Esophagus squamous epithelium (tissue), 4 donors: ENCODE results near the gene CCZ1B.
"Not testable (repeated sequence)": the region's sequence is repeated elsewhere in the genome, so short reads cannot be mapped to it uniquely, and the experiment has no call there.

Experiments used
- POLR2A ChIP-seq, 4 donors: fragments of 450-650 bp; IDR thresholded peaks; one replicate each; pipeline ENCODE4 v1.6.1; 2017; ENCODE audit warnings: antibody characterized with exemption in 4 of 4, mild to moderate bottlenecking in 4 of 4, moderate library complexity in 3 of 4
- TF ChIP-seq, protein P1 (sequence below), 6 experiments: fragments of 450-650 bp in 4 of 6; fragments of 200-600 bp in 2 of 6; sonication (generic) in 2 of 6; IDR thresholded peaks; one replicate each; pipeline ENCODE4 v1.5.1; 2016 to 2019; ENCODE audit warnings: antibody characterized with exemption in 6 of 6, mild to moderate bottlenecking in 4 of 6, moderate library complexity in 4 of 6

DNA sequence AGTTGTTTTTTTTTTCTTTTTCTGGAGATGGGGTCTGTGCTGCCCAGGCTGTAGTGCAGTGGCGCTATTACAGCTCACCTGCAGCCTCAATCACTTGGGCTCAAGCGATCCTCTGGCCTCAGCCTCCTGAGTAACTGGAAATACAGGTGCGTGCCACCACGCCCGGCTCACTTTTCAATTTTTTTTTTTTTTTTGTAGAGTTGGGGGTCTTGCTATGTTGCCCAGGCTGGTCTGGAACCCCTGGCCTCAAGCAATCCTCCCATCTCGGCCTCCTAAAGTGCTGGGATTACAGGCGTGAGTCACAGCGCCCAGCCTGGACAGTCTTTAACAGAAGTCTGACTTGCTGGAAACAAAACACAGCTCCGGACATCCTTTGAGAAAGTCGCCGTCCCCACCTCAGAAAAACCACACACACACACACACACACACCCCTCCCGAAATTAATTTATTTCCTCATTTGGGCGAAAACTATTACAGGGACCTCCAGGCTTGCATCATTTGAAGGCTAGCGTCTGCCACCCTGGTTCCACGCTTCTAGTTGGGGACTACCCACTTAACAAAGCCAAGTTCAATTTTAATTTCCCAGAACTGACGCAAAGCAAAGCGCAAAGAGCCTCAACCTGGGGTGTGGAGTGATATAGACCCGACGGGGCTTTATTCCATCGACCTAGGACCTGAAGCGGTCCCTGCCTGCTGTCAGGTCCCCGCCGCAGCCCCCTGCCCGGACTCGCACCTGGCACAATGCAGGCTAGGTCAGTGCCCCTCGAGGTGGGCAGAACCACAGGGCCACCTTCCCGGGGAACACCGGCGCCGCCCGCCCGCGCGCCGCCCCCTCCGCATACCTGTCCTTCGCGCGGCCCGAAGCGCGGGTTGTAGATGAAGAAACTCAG, 594 bp downstream of the CCZ1B start:
- TF ChIP-seq, protein P1, sequence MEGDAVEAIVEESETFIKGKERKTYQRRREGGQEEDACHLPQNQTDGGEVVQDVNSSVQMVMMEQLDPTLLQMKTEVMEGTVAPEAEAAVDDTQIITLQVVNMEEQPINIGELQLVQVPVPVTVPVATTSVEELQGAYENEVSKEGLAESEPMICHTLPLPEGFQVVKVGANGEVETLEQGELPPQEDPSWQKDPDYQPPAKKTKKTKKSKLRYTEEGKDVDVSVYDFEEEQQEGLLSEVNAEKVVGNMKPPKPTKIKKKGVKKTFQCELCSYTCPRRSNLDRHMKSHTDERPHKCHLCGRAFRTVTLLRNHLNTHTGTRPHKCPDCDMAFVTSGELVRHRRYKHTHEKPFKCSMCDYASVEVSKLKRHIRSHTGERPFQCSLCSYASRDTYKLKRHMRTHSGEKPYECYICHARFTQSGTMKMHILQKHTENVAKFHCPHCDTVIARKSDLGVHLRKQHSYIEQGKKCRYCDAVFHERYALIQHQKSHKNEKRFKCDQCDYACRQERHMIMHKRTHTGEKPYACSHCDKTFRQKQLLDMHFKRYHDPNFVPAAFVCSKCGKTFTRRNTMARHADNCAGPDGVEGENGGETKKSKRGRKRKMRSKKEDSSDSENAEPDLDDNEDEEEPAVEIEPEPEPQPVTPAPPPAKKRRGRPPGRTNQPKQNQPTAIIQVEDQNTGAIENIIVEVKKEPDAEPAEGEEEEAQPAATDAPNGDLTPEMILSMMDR (IDR thresholded peaks at IDR 0.05): not testable (repeated sequence)
- TF ChIP-seq POLR2A (IDR thresholded peaks at IDR 0.05): not testable (repeated sequence)
